HL-60 (cell line): Measurements from ENCODE around the gene RGL1.

Experiments used
- CTCF ChIP-seq: IDR thresholded peaks from one replicate; pipeline ENCODE4 v1.5.1; 2011; ENCODE audit warnings: low read length, control low read depth, inconsistent platforms; ENCODE audit not compliant: insufficient read depth
- GABPA ChIP-seq: IDR thresholded peaks from 2 replicates; pipeline ENCODE4 v1.6.1; 2012; ENCODE audit warnings: low read depth
- POLR2AphosphoS5 ChIP-seq: IDR thresholded peaks from 2 replicates; pipeline ENCODE4 v1.6.1; 2012; ENCODE audit warnings: low read depth
- SPI1 ChIP-seq: IDR thresholded peaks from 2 replicates; pipeline ENCODE4 v1.6.1; 2012; ENCODE audit warnings: low read depth, mild to moderate bottlenecking, borderline replicate concordance

DNA sequence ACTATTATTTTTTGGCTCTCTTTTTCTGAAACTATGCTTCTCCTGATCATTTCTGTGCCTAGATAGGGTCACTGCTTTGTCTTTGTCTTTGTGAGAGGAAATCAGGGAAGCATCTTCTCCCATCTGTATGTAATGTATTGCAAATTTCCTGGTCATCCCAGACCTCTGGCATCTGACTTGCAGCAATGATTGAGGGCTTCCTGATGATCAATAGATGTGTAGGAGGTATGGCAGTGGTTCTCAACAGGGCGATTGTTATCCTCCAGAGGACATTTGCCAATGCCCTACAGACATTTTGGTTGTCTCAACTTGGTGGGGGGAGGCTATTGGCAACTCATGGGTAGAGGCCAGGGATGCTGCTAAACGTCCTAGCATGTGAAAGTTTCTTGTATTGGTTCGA is 64.7 kb downstream of the RGL1 start:
- TF ChIP-seq CTCF (no peak), POLR2AphosphoS5 (no peak), GABPA (no peak), SPI1 (no peak)
